Measurements from ENCODE around the gene TBC1D10B. TPM values are rescaled to one million over a fixed set of nuclear protein-coding genes. Genes with fewer than 3 reads are reported as not detected.

Gene TBC1D10B
- total and polyA plus RNA-seq, 2 experiments from 2014 or later, result 29.3 to 37.9 TPM

- H3K9me2 ChIP-seq (replicated peaks; ENCODE audit: insufficient read depth), result no peaks in the 10 kb centered on the region
- H3K4me2 ChIP-seq, result no peak overlapping the region
- H3K27ac ChIP-seq, result peak overlapping the region; percentile 40
- H3K4me1 ChIP-seq (ENCODE audit: insufficient read depth), result peaks cover 10% of the 10 kb centered on the region
- TF ChIP-seq CTCF (IDR thresholded peaks at IDR 0.05; ENCODE audit: poor library complexity) (no peak), EZH2 (IDR thresholded peaks at IDR 0.05; ENCODE audit: borderline replicate concordance) (no peak), EZH2phosphoT487 (IDR thresholded peaks at IDR 0.05; ENCODE audit: low read depth, severe bottlenecking, unreplicated experiment) (no peak)
- DNase-seq (ENCODE audit: low spot score), result no peak
- H2AFZ ChIP-seq, result no peak overlapping the region
- H3K36me3 ChIP-seq (replicated peaks; ENCODE audit: insufficient read depth, low read depth), result no peaks in the 10 kb centered on the region
- peaks cover 21% of the 10 kb centered on the region for H3K79me2 ChIP-seq
- WGBS (ENCODE audit: low lambda C conversion rate, missing lambda C conversion rate), result 93% methylated on average over 3 of the region's 3 CpGs
- no peaks in the 10 kb centered on the region for H4K20me1 ChIP-seq (ENCODE audit: insufficient read depth, poor library complexity, severe bottlenecking)
- no peaks in the 10 kb centered on the region for H3K9me3 ChIP-seq (ENCODE audit: low read depth)
- no peaks in the 10 kb centered on the region for H3K27me3 ChIP-seq
- no peak overlapping the region for H3K4me3 ChIP-seq
Observed at GRCh38 chr16:30350134-30350871, 20.0 kb downstream of the TBC1D10B start.

GRCh38 chr16:30349675-30350074, 20.6 kb downstream of the TBC1D10B start:
- H3K27ac ChIP-seq, result no peak overlapping the region

GRCh38 chr16:30348929-30349328, 21.4 kb downstream of the TBC1D10B start:
- no peak for DNase-seq (ENCODE audit: low spot score)
- H3K79me2 ChIP-seq, result peaks cover 13% of the 10 kb centered on the region
- H2AFZ ChIP-seq, result no peak overlapping the region
- no peaks in the 10 kb centered on the region for H3K36me3 ChIP-seq (replicated peaks; ENCODE audit: insufficient read depth, low read depth)
- no peak for TF ChIP-seq CTCF (IDR thresholded peaks at IDR 0.05; ENCODE audit: poor library complexity)
- H3K9me2 ChIP-seq (replicated peaks; ENCODE audit: insufficient read depth), result no peaks in the 10 kb centered on the region
- H3K4me1 ChIP-seq (ENCODE audit: insufficient read depth), result peaks cover 7% of the 10 kb centered on the region
- 98% methylated on average over 7 of the region's 7 CpGs for WGBS (ENCODE audit: low lambda C conversion rate, missing lambda C conversion rate)
- H3K4me2 ChIP-seq, result no peak overlapping the region
- H3K9me3 ChIP-seq (ENCODE audit: low read depth), result no peaks in the 10 kb centered on the region
- H3K4me3 ChIP-seq, result no peak overlapping the region
- H3K27me3 ChIP-seq, result no peaks in the 10 kb centered on the region
- H3K27ac ChIP-seq, result no peak overlapping the region
- no peaks in the 10 kb centered on the region for H4K20me1 ChIP-seq (ENCODE audit: insufficient read depth, poor library complexity, severe bottlenecking)

More at GRCh38 chr16:30349675-30350074, 20.6 kb downstream of the TBC1D10B start:
- DNase-seq (ENCODE audit: low spot score), result no peak
- H3K4me3 ChIP-seq, result no peak overlapping the region
- TF ChIP-seq EZH2phosphoT487 (IDR thresholded peaks at IDR 0.05; ENCODE audit: low read depth, severe bottlenecking, unreplicated experiment) (no peak), EZH2 (IDR thresholded peaks at IDR 0.05; ENCODE audit: borderline replicate concordance) (no peak), CTCF (IDR thresholded peaks at IDR 0.05; ENCODE audit: poor library complexity) (no peak)
- H3K9me2 ChIP-seq (replicated peaks; ENCODE audit: insufficient read depth), result no peaks in the 10 kb centered on the region
- WGBS (ENCODE audit: low lambda C conversion rate, missing lambda C conversion rate), result 100% methylated on average over 3 of the region's 3 CpGs
- no peaks in the 10 kb centered on the region for H3K9me3 ChIP-seq (ENCODE audit: low read depth)
- no peaks in the 10 kb centered on the region for H3K27me3 ChIP-seq
- H3K4me1 ChIP-seq (ENCODE audit: insufficient read depth), result peaks cover 10% of the 10 kb centered on the region
- no peak overlapping the region for H3K4me2 ChIP-seq
- H4K20me1 ChIP-seq (ENCODE audit: insufficient read depth, poor library complexity, severe bottlenecking), result no peaks in the 10 kb centered on the region
- peaks cover 20% of the 10 kb centered on the region for H3K79me2 ChIP-seq
- H3K36me3 ChIP-seq (replicated peaks; ENCODE audit: insufficient read depth, low read depth), result no peaks in the 10 kb centered on the region
- no peak overlapping the region for H2AFZ ChIP-seq

All from hepatocyte (in vitro differentiated cells).